Caco-2 (cell line): Measurements from ENCODE around the gene NDFIP1. TPM values are rescaled to one million over a fixed set of nuclear protein-coding genes. Genes with fewer than 3 reads are reported as not detected.
A peak's percentile ranks its signal among the peaks of the same experiment; 100 is the strongest.

Experiments
- BruUV-seq: library from RNA; stranded (reverse); fragments of 400-500 nt; replicated peaks from 2 replicates; lab custom pipeline; 2021; lab: Mats Ljungman, UMichigan
- CTCF ChIA-PET: fragments of 300-600 bp; sonication (Branson Sonifier 250); formaldehyde crosslinking; loops from one replicate; lab custom pipeline; 2022; ENCODE audit warnings: antibody characterized with exemption; lab: Charles Lee
- POLR2A ChIA-PET: fragments of 300-600 bp; sonication (Branson Sonifier 250); formaldehyde crosslinking; loops from one replicate; lab custom pipeline; 2022; ENCODE audit warnings: antibody characterized with exemption; lab: Charles Lee
- DNase-seq, 2 experiments: peaks; one replicate each; pipeline versions ENCODE4 v3.0.0 to v3.0.0-alpha.2; 2020 to 2022
- H3K27me3 ChIP-seq: replicated peaks from 2 replicates; pipeline ENCODE4 v1.6.0; 2011; ENCODE audit warnings: low read length; ENCODE audit not compliant: control insufficient read depth, insufficient read depth
- H3K36me3 ChIP-seq: 2 replicates; pipeline ENCODE4 v1.5.1; 2011; ENCODE audit warnings: low read length; ENCODE audit not compliant: control insufficient read depth, insufficient read depth
- H3K4me1 ChIP-seq: fragments of 250-450 bp; sonication (Bioruptor Pico); 2 replicates; pipeline ENCODE4 v1.5.1; 2020; ENCODE audit warnings: mild to moderate bottlenecking
- H3K4me3 ChIP-seq: 2 replicates; pipeline ENCODE4 v1.5.1; 2011; ENCODE audit warnings: low read depth, mild to moderate bottlenecking, control low read depth, low read length
- H3K9me3 ChIP-seq: fragments of 250-450 bp; sonication (Bioruptor Pico); 2 replicates; pipeline ENCODE4 v1.5.1; 2020; ENCODE audit warnings: mild to moderate bottlenecking, moderate library complexity
- H3K27ac Mint-ChIP-seq: one replicate; pipeline ENCODE4 v1.8.0; 2022; ENCODE audit warnings: mixed read lengths; ENCODE audit not compliant: unreplicated experiment
- H3K27me3 Mint-ChIP-seq: one replicate; pipeline ENCODE4 v1.8.0; 2022; ENCODE audit warnings: mixed read lengths; ENCODE audit not compliant: insufficient read depth, unreplicated experiment
- H3K36me3 Mint-ChIP-seq: one replicate; pipeline ENCODE4 v1.8.0; 2022; ENCODE audit warnings: mild to moderate bottlenecking, mixed read lengths; ENCODE audit not compliant: insufficient read depth, unreplicated experiment
- H3K4me1 Mint-ChIP-seq: one replicate; pipeline ENCODE4 v1.8.0; 2022; ENCODE audit warnings: low read depth, mixed read lengths; ENCODE audit not compliant: unreplicated experiment
- H3K4me3 Mint-ChIP-seq: one replicate; pipeline ENCODE4 v1.8.0; 2022; ENCODE audit warnings: mild to moderate bottlenecking, moderate library complexity, mixed read lengths; ENCODE audit not compliant: unreplicated experiment
- H3K9me3 Mint-ChIP-seq: one replicate; pipeline ENCODE4 v1.8.0; 2022; ENCODE audit warnings: mixed read lengths; ENCODE audit not compliant: unreplicated experiment
- intact Hi-C: fragments of 100-400 bp; cut with micrococcal nuclease; formaldehyde crosslinking; loops from one replicate; pipeline ENCODE4 v1.10.0; 2022; ENCODE audit not compliant: unreplicated experiment
- total RNA-seq: library from RNA; stranded (reverse); gene quantifications from 2 replicates; pipeline ENCODE4 v1.2.3, GENCODE V29; 2022
- TF ChIP-seq, protein P1 (sequence below), 2 experiments: fragments of 200-600 bp in 1 of 2; IDR thresholded peaks; 1 replicate in 1 of 2; 2 replicates in 1 of 2; pipeline versions ENCODE4 v1.5.1 to v1.8.0; 2011 to 2022; ENCODE audit warnings: antibody characterized with exemption in 1 of 2, control low read depth in 1 of 2, inconsistent platforms in 1 of 2, low read depth in 1 of 2, low read length in 1 of 2, mild to moderate bottlenecking in 1 of 2, moderate library complexity in 1 of 2; ENCODE audit not compliant: insufficient read depth in 1 of 2, severe bottlenecking in 1 of 2, unreplicated experiment in 1 of 2

Gene NDFIP1
- total RNA-seq, 1 experiment from 2014 or later, result 51.6 TPM

- H3K9me3 Mint-ChIP-seq, result no peaks in the 10 kb centered on the region
- Histone ChIP-seq H3K4me3 (no peak overlapping the region), H3K9me3 (no peaks in the 10 kb centered on the region), H3K4me1 (peaks cover 51% of the 10 kb centered on the region), H3K27me3 (no peaks in the 10 kb centered on the region), H3K36me3 (no peaks in the 10 kb centered on the region)
- H3K27ac Mint-ChIP-seq, result no peak overlapping the region
- intact Hi-C loops, result no loop called here
- DNase-seq, result no peak
- no peak overlapping the region for H3K4me3 Mint-ChIP-seq
- ChIA-PET POLR2A (interaction anchor here (0.6 kb wide), 1 partner anchor 221 kb away, joined by 6 read pairs; no protein-coding TSS in a partner anchor), CTCF (no interaction called here)
- H3K27me3 Mint-ChIP-seq, result no peaks in the 10 kb centered on the region
- H3K36me3 Mint-ChIP-seq, result no peaks in the 10 kb centered on the region
- peaks cover 38% of the 10 kb centered on the region for H3K4me1 Mint-ChIP-seq
- no TSS peak for BruUV-seq
- TF ChIP-seq, protein P1, sequence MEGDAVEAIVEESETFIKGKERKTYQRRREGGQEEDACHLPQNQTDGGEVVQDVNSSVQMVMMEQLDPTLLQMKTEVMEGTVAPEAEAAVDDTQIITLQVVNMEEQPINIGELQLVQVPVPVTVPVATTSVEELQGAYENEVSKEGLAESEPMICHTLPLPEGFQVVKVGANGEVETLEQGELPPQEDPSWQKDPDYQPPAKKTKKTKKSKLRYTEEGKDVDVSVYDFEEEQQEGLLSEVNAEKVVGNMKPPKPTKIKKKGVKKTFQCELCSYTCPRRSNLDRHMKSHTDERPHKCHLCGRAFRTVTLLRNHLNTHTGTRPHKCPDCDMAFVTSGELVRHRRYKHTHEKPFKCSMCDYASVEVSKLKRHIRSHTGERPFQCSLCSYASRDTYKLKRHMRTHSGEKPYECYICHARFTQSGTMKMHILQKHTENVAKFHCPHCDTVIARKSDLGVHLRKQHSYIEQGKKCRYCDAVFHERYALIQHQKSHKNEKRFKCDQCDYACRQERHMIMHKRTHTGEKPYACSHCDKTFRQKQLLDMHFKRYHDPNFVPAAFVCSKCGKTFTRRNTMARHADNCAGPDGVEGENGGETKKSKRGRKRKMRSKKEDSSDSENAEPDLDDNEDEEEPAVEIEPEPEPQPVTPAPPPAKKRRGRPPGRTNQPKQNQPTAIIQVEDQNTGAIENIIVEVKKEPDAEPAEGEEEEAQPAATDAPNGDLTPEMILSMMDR (IDR thresholded peaks at IDR 0.05; ENCODE audit: insufficient read depth in 1 of 2, low read depth in 1 of 2, low read length in 1 of 2, severe bottlenecking in 1 of 2, unreplicated experiment in 1 of 2), result no peak
Observed at GRCh38 chr5:142183561-142183960, 75.0 kb downstream of the NDFIP1 start.

GRCh38 chr5:142184988-142185387 is 76.4 kb downstream of the NDFIP1 start:
- Mint-ChIP-seq H3K4me1 (peaks cover 39% of the 10 kb centered on the region), H3K9me3 (no peaks in the 10 kb centered on the region), H3K27ac (peak overlapping the region; percentile 28), H3K4me3 (no peak overlapping the region), H3K36me3 (no peaks in the 10 kb centered on the region), H3K27me3 (no peaks in the 10 kb centered on the region)
- no peaks in the 10 kb centered on the region for H3K9me3 ChIP-seq
- BruUV-seq, result no TSS peak
- H3K36me3 ChIP-seq, result no peaks in the 10 kb centered on the region
- TF ChIP-seq, protein P1 (IDR thresholded peaks at IDR 0.05; ENCODE audit: insufficient read depth in 1 of 2, low read depth in 1 of 2, low read length in 1 of 2, severe bottlenecking in 1 of 2, unreplicated experiment in 1 of 2), result no peak
- no peak overlapping the region for H3K4me3 ChIP-seq
- no peak for DNase-seq
- intact Hi-C loops, result loop anchor here (5.0 kb wide), 1 partner anchor 52 kb away; no protein-coding TSS in a partner anchor
- H3K27me3 ChIP-seq, result no peaks in the 10 kb centered on the region
- ChIA-PET POLR2A (no interaction called here), CTCF (no interaction called here)
- peaks cover 51% of the 10 kb centered on the region for H3K4me1 ChIP-seq

DNA sequence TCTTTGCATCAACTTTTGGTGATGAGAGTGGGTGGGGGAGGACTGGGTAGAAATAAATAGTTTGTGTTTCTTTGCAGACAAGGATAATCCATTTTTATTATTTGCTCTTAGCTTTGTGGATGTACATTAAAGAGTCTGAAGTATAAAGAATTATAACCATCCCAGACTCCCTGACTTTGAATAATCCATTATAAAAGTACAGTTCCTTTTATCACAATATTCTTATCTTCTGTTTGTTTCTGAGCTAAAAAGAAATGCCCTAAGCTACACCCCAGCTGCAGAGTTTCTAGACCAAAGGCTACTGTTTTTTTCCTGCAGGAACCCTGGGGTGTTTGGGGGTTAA is 77.9 kb downstream of the NDFIP1 start:
- no peaks in the 10 kb centered on the region for H3K27me3 Mint-ChIP-seq
- BruUV-seq, result no TSS peak
- no peaks in the 10 kb centered on the region for H3K36me3 ChIP-seq
- TF ChIP-seq, protein P1 (IDR thresholded peaks at IDR 0.05; ENCODE audit: insufficient read depth in 1 of 2, low read depth in 1 of 2, low read length in 1 of 2, severe bottlenecking in 1 of 2, unreplicated experiment in 1 of 2), result no peak
- peaks cover 43% of the 10 kb centered on the region for H3K4me1 ChIP-seq
- H3K36me3 Mint-ChIP-seq, result no peaks in the 10 kb centered on the region
- H3K27ac Mint-ChIP-seq, result peak overlapping the region; percentile 75
- H3K9me3 ChIP-seq, result no peaks in the 10 kb centered on the region
- DNase-seq, result no peak
- no peak overlapping the region for H3K4me3 ChIP-seq
- intact Hi-C loops, result loop anchor here (5.0 kb wide), 1 partner anchor 51 kb away; no protein-coding TSS in a partner anchor
- no peak overlapping the region for H3K4me3 Mint-ChIP-seq
- H3K27me3 ChIP-seq, result no peaks in the 10 kb centered on the region
- ChIA-PET CTCF (interaction anchor here (0.8 kb wide), 1 partner anchor 25 kb away, joined by 3 read pairs; no protein-coding TSS in a partner anchor), POLR2A (interaction anchor here (0.5 to 1.2 kb wide), 4 partner anchors 18 to 138 kb away, joined by 3 to 6 read pairs (median 5); partner anchors contain the start of gene SPRY4)
- H3K9me3 Mint-ChIP-seq, result no peaks in the 10 kb centered on the region
- peaks cover 35% of the 10 kb centered on the region for H3K4me1 Mint-ChIP-seq
